ENCODE measurements around the gene DUSP8. TPM values are rescaled to one million over a fixed set of nuclear protein-coding genes. Genes with fewer than 3 reads are reported as not detected.

Gene DUSP8
- total RNA-seq, 1 experiment from 2014 or later, result 10.2 TPM

DNA sequence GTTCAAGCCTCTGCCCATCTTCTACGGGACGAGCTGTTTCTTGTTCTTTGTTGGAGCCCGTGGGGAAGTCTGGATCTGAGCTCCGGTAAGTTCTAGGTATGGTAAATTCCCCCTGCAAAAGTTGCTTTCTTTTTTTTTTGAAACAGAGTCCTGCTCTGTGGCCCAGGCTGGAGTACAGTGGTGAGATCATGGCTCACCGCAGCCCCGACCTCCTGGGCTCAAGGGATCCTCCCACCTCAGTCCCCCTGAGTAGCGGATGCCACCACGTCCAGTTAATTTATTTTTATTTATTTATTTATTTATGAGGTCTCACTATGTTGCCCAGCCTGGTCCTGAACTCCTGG is 50.0 kb downstream of the DUSP8 start:
- Histone ChIP-seq H3K4me3 (replicated peaks in 1 of 2; ENCODE audit: low read depth in 1 of 2, low read length in 2 of 2) (no peak overlapping the region), H3K9ac (ENCODE audit: low read length) (no peak overlapping the region), H4K20me1 (ENCODE audit: insufficient read depth) (no peaks in the 10 kb centered on the region), H3K36me3 (ENCODE audit: control insufficient read depth in 1 of 2, insufficient read depth in 2 of 2, low read length in 2 of 2) (no peaks in the 10 kb centered on the region), H3K9me3 (ENCODE audit: control insufficient read depth in 1 of 2, insufficient read depth in 1 of 2, low read depth in 1 of 2, low read length in 2 of 2) (no peaks in the 10 kb centered on the region), H2AFZ (ENCODE audit: low read depth, low read length, poor library complexity, severe bottlenecking) (no peak overlapping the region), H3K9me2 (ENCODE audit: insufficient read depth) (no peaks in the 10 kb centered on the region), H3K27ac (ENCODE audit: low read depth, low read length) (no peak overlapping the region), H3K27me3 (ENCODE audit: insufficient read depth, low read length) (no peaks in the 10 kb centered on the region), H3K79me2 (ENCODE audit: insufficient read depth, low read length) (peaks cover 9% of the 10 kb centered on the region), H3K4me1 (ENCODE audit: control insufficient read depth in 1 of 2, insufficient read depth in 2 of 2, low read length in 2 of 2) (no peaks in the 10 kb centered on the region), H3K4me2 (ENCODE audit: low read length) (no peak overlapping the region)
- DNase-seq (ENCODE audit: low read depth, low spot score) (no peak), ATAC-seq (no peak)
- TF ChIP-seq, protein P1, sequence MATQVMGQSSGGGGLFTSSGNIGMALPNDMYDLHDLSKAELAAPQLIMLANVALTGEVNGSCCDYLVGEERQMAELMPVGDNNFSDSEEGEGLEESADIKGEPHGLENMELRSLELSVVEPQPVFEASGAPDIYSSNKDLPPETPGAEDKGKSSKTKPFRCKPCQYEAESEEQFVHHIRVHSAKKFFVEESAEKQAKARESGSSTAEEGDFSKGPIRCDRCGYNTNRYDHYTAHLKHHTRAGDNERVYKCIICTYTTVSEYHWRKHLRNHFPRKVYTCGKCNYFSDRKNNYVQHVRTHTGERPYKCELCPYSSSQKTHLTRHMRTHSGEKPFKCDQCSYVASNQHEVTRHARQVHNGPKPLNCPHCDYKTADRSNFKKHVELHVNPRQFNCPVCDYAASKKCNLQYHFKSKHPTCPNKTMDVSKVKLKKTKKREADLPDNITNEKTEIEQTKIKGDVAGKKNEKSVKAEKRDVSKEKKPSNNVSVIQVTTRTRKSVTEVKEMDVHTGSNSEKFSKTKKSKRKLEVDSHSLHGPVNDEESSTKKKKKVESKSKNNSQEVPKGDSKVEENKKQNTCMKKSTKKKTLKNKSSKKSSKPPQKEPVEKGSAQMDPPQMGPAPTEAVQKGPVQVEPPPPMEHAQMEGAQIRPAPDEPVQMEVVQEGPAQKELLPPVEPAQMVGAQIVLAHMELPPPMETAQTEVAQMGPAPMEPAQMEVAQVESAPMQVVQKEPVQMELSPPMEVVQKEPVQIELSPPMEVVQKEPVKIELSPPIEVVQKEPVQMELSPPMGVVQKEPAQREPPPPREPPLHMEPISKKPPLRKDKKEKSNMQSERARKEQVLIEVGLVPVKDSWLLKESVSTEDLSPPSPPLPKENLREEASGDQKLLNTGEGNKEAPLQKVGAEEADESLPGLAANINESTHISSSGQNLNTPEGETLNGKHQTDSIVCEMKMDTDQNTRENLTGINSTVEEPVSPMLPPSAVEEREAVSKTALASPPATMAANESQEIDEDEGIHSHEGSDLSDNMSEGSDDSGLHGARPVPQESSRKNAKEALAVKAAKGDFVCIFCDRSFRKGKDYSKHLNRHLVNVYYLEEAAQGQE (IDR thresholded peaks at IDR 0.05; ENCODE audit: low read depth), result no peak
- TF ChIP-seq FOSL1 (IDR thresholded peaks at IDR 0.05; ENCODE audit: low read depth) (no peak), POLR2AphosphoS5 (IDR thresholded peaks at IDR 0.05; ENCODE audit: low read depth, low read length) (no peak), YY1 (IDR thresholded peaks at IDR 0.05; ENCODE audit: extremely low read depth, insufficient replicate concordance, low read depth, low read length) (no peak), EZH2 (IDR thresholded peaks at IDR 0.05) (no peak), CBX3 (IDR thresholded peaks at IDR 0.05; ENCODE audit: low read depth) (no peak), RAD21 (IDR thresholded peaks at IDR 0.05; ENCODE audit: low read depth) (no peak), SP1 (IDR thresholded peaks at IDR 0.05; ENCODE audit: low read depth) (no peak), EZH2phosphoT487 (IDR thresholded peaks at IDR 0.05; ENCODE audit: borderline replicate concordance) (no peak), EGR1 (IDR thresholded peaks at IDR 0.05; ENCODE audit: low read depth) (no peak), SRF (IDR thresholded peaks at IDR 0.05; ENCODE audit: low read depth) (no peak), ZNF274 (IDR thresholded peaks at IDR 0.05; ENCODE audit: low read depth, low read length) (no peak), ELF1 (IDR thresholded peaks at IDR 0.05; ENCODE audit: borderline replicate concordance, low read depth) (no peak)
- TF ChIP-seq, protein P2, sequence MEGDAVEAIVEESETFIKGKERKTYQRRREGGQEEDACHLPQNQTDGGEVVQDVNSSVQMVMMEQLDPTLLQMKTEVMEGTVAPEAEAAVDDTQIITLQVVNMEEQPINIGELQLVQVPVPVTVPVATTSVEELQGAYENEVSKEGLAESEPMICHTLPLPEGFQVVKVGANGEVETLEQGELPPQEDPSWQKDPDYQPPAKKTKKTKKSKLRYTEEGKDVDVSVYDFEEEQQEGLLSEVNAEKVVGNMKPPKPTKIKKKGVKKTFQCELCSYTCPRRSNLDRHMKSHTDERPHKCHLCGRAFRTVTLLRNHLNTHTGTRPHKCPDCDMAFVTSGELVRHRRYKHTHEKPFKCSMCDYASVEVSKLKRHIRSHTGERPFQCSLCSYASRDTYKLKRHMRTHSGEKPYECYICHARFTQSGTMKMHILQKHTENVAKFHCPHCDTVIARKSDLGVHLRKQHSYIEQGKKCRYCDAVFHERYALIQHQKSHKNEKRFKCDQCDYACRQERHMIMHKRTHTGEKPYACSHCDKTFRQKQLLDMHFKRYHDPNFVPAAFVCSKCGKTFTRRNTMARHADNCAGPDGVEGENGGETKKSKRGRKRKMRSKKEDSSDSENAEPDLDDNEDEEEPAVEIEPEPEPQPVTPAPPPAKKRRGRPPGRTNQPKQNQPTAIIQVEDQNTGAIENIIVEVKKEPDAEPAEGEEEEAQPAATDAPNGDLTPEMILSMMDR (IDR thresholded peaks at IDR 0.05 in 2 of 3, conservative IDR thresholded peaks at IDR 0.05 in 1 of 3; ENCODE audit: borderline replicate concordance in 1 of 3, insufficient read depth in 1 of 3, low read depth in 2 of 3, low read length in 2 of 3), result no peak
- TF ChIP-seq, protein P3, sequence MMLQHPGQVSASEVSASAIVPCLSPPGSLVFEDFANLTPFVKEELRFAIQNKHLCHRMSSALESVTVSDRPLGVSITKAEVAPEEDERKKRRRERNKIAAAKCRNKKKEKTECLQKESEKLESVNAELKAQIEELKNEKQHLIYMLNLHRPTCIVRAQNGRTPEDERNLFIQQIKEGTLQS (IDR thresholded peaks at IDR 0.05), result no peak
- ChIA-PET POLR2A (no interaction called here), CTCF (no interaction called here), RAD21 (ENCODE audit: low non-redundant PET in 1 of 2, low total read pairs in 2 of 2, uncharacterized antibody in 2 of 2, unreplicated experiment in 2 of 2) (no interaction called here)
- intact Hi-C loops (cut with micrococcal nuclease), result no loop called here
- no TSS peak for BruUV-seq (replicated peaks)

Measured in HCT116 (cell line).